GM12801 (cell line): ENCODE measurements around the gene RAD52.

Experiments used
- CTCF ChIP-seq: IDR thresholded peaks from one replicate; pipeline ENCODE4 v1.5.1; 2011; ENCODE audit warnings: control low read depth; ENCODE audit not compliant: insufficient read length; ENCODE audit errors: extremely low read depth

Gene RAD52

DNA sequence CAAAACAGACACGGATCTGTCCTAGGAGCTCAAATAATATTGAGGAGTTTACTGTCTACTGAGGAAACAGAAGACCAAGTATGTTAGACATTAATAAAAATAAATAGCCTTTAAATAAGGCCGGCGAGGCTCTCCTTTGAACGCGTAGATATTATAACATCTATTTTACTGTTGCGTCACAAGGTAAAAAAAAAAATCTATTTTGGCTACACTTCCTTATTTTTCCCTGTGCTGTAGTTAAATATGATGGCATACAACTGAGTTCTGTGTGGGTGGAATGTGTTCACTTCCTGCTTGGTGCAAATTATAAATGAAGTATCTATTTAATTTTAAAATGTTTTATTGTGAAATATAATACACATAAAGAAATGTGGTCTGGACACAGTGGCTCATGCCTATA lies 17.2 kb upstream of the RAD52 start:
- no peak for TF ChIP-seq CTCF

DNA sequence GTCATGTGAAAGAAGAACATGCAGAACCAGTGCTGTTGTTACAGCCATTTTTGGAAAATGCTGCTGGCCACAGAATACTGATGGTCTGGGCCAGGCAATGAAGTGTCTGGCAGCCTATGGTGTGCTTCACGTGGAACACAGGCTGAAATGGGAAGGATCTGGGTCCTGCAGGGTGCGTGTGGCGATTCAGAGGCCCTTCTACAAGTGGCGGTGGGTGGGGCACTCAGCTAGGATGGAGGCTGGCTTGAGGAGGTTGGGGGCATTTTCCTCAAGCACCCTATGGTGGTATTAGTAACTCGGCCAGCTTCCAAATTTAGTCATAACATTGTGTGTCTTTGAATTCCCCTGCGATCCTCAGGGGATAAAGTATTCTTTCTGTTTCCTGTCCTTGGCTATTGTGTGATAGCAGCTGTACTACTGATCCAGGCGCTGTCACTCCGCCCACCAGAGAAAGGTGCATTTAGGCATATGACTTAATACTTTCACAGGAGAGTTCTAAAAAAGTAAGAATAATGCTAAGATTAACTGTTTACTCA lies 9.2 kb upstream of the RAD52 start:
- no peak for TF ChIP-seq CTCF

DNA sequence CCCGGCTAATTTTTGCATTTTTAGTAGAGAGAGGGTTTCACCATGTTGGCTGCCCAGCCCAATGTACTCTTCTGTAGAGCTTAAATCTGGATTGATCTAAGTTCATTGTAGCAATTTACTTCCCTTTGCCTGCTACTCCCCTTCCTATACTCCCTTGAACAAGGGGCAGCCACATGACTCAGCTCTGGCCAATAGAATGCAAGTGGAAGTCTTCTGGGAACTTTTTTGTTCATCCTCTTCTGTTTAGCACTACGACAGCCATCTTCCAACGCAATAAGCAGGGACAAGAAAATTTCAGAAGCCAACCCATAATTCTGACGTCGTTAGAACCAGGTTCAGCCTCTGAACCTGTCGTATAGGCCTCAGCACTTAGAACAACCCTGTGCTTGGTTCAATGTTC lies 6.4 kb upstream of the RAD52 start:
- TF ChIP-seq CTCF, result no peak

GRCh38 chr12:954741-955140 lies 5.2 kb upstream of the RAD52 start:
- TF ChIP-seq CTCF, result no peak

DNA sequence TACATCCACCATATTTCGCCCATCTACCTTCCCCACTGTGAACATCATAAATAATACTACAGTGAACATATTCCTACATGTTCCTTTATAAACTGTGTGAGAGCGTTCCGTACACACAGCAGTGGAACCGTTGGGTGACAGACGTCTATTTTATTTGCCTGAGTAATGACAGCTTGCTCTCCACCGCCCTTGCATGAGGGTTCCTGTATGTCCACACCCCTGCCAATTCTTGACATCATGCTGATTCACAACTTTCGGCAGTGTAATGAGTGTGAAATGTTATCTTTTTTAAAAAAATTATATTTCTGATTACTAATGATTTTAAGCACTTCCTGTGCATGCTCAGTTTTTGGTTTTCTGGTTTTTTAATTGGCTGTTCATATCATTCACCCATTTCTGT lies 4.3 kb upstream of the RAD52 start:
- TF ChIP-seq CTCF, result no peak

- TF ChIP-seq CTCF, result no peak
Observed at GRCh38 chr12:951176-951575, 1.7 kb upstream of the RAD52 start.

GRCh38 chr12:948238-948637 lies 1.3 kb downstream of the RAD52 start:
- no peak for TF ChIP-seq CTCF

DNA sequence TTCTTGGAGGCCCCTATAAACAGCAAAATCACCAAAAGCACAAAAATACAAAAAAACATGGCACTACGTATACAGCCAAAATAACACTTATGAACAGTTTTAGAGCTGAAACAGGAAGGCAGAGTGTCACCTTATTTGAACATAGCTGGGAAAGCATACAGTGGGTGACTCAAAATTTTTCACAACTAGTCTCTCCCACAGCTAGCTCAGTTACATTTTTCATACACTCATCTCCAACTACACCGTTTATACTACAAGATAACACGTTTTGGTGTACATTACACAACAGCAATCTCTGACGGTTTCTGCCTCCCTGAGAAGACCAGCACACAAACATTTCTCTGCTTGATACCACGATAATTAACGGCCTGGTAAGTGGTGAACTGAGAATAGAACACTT lies 2.9 kb downstream of the RAD52 start:
- no peak for TF ChIP-seq CTCF
